Frontal cortex (tissue), 4 donors: Measurements from ENCODE around the gene MAP3K13. TPM values are rescaled to one million over a fixed set of nuclear protein-coding genes. Genes with fewer than 3 reads are reported as not detected.
A peak's percentile ranks its signal among the peaks of the same experiment; 100 is the strongest.

Experiments used
- DNase-seq, 2 donors: peaks; one replicate each; pipeline ENCODE4 v3.0.0; 2012; ENCODE audit warnings: low spot score in 2 of 2
- FAIRE-seq: peaks from 2 replicates; lab custom pipeline; 2012; peaks lifted over from hg19 to GRCh38; lab: Jason Lieb, UNC
- total RNA-seq: library from RNA; depleted of rRNA; stranded (reverse); fragments of >200 nt; gene quantifications from one replicate; pipeline ENCODE4 v1.2.3, GENCODE V29; 2014
- donor health status: control.
- donor health status: control.
- donor health status: control.

The MAP3K13 gene
- 45.7 TPM for total RNA-seq

GRCh38 chr3:185362850-185363661 lies at the start of gene MAP3K13:
Gene MAP3K13 (plus strand): TSS chr3:185363136. CDS start chr3:185428582, 65,446 bp downstream.
- peak; percentile 63 to 75 for DNase-seq
- FAIRE-seq, result peak; percentile 85

- DNase-seq (no peak), FAIRE-seq (no peak)
Observed at GRCh38 chr3:185313693-185314246, 49.2 kb upstream of the MAP3K13 start.

- DNase-seq (no peak), FAIRE-seq (no peak)
Observed at GRCh38 chr3:185316740-185317412, 46.1 kb upstream of the MAP3K13 start.

GRCh38 chr3:185317674-185318073 lies 45.3 kb upstream of the MAP3K13 start:
- FAIRE-seq (peak; percentile 53), DNase-seq (no peak)

GRCh38 chr3:185318141-185318540 lies 44.8 kb upstream of the MAP3K13 start:
- DNase-seq (no peak), FAIRE-seq (no peak)

GRCh38 chr3:185319801-185320200 lies 43.1 kb upstream of the MAP3K13 start:
- FAIRE-seq (no peak), DNase-seq (no peak)

- FAIRE-seq (no peak), DNase-seq (no peak)
Observed at GRCh38 chr3:185320949-185321348, 42.0 kb upstream of the MAP3K13 start.

GRCh38 chr3:185322101-185322719 lies 40.7 kb upstream of the MAP3K13 start:
- FAIRE-seq, result no peak

GRCh38 chr3:185325946-185326791 lies 36.8 kb upstream of the MAP3K13 start:
- FAIRE-seq, result no peak
- DNase-seq, result no peak

More at GRCh38 chr3:185322101-185322719, 40.7 kb upstream of the MAP3K13 start:
- DNase-seq, result no peak

- DNase-seq (no peak), FAIRE-seq (no peak)
Observed at GRCh38 chr3:185327062-185327461, 35.9 kb upstream of the MAP3K13 start.

GRCh38 chr3:185328324-185329004 lies 34.5 kb upstream of the MAP3K13 start:
- DNase-seq, result no peak
- no peak for FAIRE-seq

GRCh38 chr3:185330238-185330637 lies 32.7 kb upstream of the MAP3K13 start:
- FAIRE-seq (no peak), DNase-seq (no peak)

GRCh38 chr3:185330644-185331043 lies 32.3 kb upstream of the MAP3K13 start:
- no peak for FAIRE-seq
- no peak for DNase-seq

- DNase-seq, result no peak
- no peak for FAIRE-seq
Observed at GRCh38 chr3:185332026-185332735, 30.8 kb upstream of the MAP3K13 start.

- no peak for FAIRE-seq
Observed at GRCh38 chr3:185335799-185336198, 27.1 kb upstream of the MAP3K13 start.

GRCh38 chr3:185337231-185337816 lies 25.6 kb upstream of the MAP3K13 start:
- FAIRE-seq (no peak), DNase-seq (no peak)

More at GRCh38 chr3:185335799-185336198, 27.1 kb upstream of the MAP3K13 start:
- no peak for DNase-seq

GRCh38 chr3:185339945-185340344 lies 23.0 kb upstream of the MAP3K13 start:
- FAIRE-seq (no peak), DNase-seq (no peak)

- no peak for DNase-seq
- FAIRE-seq, result no peak
Observed at GRCh38 chr3:185340751-185341150, 22.2 kb upstream of the MAP3K13 start.
